ENCODE results near the gene FBXL19.

DNA sequence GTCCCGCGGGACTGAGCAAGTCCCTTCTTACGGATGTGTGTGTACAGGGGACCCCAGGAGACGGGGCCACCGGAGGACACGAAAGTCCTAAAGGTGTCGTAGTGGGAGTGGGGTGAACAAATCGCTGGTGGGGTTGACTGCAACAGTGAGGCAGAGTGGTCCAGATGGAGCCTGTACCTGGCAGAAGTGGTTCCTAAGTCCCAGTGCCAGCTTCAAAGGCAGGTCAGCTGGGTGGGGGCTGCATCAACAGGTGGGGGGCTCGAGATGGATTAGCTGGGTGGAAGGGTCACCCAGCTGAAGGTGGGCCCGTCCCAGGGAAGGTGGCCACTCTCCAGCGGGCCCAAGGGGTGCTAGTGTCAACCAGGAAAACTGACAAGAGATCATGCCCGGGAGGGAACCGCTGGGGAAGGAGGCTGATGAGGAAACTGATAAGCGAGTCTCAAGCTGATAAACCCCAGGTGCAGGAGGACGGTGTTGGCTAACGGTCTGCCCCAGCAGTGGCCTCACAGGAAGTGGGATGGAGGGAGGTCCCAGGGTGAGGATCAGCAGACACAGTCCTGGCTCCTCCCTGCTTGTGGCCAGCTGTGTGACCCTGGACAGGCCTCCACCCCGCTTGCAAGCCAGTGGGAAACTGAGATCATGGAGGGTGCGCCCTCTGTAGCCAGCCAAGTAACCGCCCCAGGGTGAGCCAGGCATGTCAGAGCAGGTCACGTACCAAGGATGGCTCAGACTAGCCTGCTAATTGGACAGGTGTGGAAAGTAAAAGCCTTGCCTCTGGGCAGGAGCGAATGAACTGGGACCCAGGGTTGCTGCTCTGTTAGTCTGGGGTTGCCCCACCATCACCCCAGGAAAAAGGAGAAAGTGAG, 26.5 kb downstream of the FBXL19 start:
- TF ChIP-seq, protein P1, sequence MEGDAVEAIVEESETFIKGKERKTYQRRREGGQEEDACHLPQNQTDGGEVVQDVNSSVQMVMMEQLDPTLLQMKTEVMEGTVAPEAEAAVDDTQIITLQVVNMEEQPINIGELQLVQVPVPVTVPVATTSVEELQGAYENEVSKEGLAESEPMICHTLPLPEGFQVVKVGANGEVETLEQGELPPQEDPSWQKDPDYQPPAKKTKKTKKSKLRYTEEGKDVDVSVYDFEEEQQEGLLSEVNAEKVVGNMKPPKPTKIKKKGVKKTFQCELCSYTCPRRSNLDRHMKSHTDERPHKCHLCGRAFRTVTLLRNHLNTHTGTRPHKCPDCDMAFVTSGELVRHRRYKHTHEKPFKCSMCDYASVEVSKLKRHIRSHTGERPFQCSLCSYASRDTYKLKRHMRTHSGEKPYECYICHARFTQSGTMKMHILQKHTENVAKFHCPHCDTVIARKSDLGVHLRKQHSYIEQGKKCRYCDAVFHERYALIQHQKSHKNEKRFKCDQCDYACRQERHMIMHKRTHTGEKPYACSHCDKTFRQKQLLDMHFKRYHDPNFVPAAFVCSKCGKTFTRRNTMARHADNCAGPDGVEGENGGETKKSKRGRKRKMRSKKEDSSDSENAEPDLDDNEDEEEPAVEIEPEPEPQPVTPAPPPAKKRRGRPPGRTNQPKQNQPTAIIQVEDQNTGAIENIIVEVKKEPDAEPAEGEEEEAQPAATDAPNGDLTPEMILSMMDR (IDR thresholded peaks at IDR 0.05; ENCODE audit: poor library complexity, severe bottlenecking) = no peak
- TF ChIP-seq MXI1 (conservative IDR thresholded peaks at IDR 0.05; ENCODE audit: poor library complexity, severe bottlenecking) (no peak), EP300 (conservative IDR thresholded peaks at IDR 0.05; ENCODE audit: poor library complexity, severe bottlenecking) (no peak), EZH2 (IDR thresholded peaks at IDR 0.05; ENCODE audit: borderline replicate concordance, insufficient read depth, low read length, poor library complexity, severe bottlenecking) (no peak), POLR2AphosphoS5 (IDR thresholded peaks at IDR 0.05) (no peak), RAD21 (conservative IDR thresholded peaks at IDR 0.05) (no peak), TAF1 (IDR thresholded peaks at IDR 0.05; ENCODE audit: low read depth) (no peak)
- TF ChIP-seq, protein P2, sequence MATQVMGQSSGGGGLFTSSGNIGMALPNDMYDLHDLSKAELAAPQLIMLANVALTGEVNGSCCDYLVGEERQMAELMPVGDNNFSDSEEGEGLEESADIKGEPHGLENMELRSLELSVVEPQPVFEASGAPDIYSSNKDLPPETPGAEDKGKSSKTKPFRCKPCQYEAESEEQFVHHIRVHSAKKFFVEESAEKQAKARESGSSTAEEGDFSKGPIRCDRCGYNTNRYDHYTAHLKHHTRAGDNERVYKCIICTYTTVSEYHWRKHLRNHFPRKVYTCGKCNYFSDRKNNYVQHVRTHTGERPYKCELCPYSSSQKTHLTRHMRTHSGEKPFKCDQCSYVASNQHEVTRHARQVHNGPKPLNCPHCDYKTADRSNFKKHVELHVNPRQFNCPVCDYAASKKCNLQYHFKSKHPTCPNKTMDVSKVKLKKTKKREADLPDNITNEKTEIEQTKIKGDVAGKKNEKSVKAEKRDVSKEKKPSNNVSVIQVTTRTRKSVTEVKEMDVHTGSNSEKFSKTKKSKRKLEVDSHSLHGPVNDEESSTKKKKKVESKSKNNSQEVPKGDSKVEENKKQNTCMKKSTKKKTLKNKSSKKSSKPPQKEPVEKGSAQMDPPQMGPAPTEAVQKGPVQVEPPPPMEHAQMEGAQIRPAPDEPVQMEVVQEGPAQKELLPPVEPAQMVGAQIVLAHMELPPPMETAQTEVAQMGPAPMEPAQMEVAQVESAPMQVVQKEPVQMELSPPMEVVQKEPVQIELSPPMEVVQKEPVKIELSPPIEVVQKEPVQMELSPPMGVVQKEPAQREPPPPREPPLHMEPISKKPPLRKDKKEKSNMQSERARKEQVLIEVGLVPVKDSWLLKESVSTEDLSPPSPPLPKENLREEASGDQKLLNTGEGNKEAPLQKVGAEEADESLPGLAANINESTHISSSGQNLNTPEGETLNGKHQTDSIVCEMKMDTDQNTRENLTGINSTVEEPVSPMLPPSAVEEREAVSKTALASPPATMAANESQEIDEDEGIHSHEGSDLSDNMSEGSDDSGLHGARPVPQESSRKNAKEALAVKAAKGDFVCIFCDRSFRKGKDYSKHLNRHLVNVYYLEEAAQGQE (IDR thresholded peaks at IDR 0.05; ENCODE audit: borderline replicate concordance) = no peak

All from neural cell (in vitro differentiated cells).